Activated T-helper 2 cell treated with anti-CD3 and anti-CD28 coated beads, Interferon-gamma antibody, Interleukin-2, Interleukin-4, amounts not matched to agents 10 μg/mL and 5 μg/mL and 100 μg/mL, durations not matched to agents 14 hours and 24 hours and 36 hours (primary cell): ENCODE data around the gene PAMR1. TPM values are rescaled to one million over a fixed set of nuclear protein-coding genes. Genes with fewer than 3 reads are reported as not detected.

Experiments used
- DNase-seq: peaks from one replicate; pipeline ENCODE4 v3.0.0; 2021; ENCODE audit warnings: low spot score
- H3K27ac Mint-ChIP-seq: one replicate; pipeline ENCODE4 v1.8.0; 2021; ENCODE audit warnings: mixed read lengths
- H3K27me3 Mint-ChIP-seq: one replicate; pipeline ENCODE4 v1.8.0; 2021; ENCODE audit warnings: low read depth, mixed read lengths
- H3K36me3 Mint-ChIP-seq: one replicate; pipeline ENCODE4 v1.8.0; 2021; ENCODE audit warnings: low read depth, mixed read lengths
- H3K4me1 Mint-ChIP-seq: one replicate; pipeline ENCODE4 v1.8.0; 2021; ENCODE audit warnings: low read depth, mixed read lengths
- H3K4me3 Mint-ChIP-seq: one replicate; pipeline ENCODE4 v1.8.0; 2021; ENCODE audit warnings: low read depth, mild to moderate bottlenecking, moderate library complexity, mixed read lengths
- H3K9me3 Mint-ChIP-seq: one replicate; pipeline ENCODE4 v1.8.0; 2021; ENCODE audit warnings: mixed read lengths
- intact Hi-C: fragments of 100-400 bp; cut with micrococcal nuclease; formaldehyde crosslinking; loops from one replicate; pipeline ENCODE4 v1.15.1; 2023
- total RNA-seq: library from RNA; stranded (reverse); gene quantifications from 2 replicates; pipeline ENCODE4 v1.2.3, GENCODE V29; 2022

Gene PAMR1, protein sequence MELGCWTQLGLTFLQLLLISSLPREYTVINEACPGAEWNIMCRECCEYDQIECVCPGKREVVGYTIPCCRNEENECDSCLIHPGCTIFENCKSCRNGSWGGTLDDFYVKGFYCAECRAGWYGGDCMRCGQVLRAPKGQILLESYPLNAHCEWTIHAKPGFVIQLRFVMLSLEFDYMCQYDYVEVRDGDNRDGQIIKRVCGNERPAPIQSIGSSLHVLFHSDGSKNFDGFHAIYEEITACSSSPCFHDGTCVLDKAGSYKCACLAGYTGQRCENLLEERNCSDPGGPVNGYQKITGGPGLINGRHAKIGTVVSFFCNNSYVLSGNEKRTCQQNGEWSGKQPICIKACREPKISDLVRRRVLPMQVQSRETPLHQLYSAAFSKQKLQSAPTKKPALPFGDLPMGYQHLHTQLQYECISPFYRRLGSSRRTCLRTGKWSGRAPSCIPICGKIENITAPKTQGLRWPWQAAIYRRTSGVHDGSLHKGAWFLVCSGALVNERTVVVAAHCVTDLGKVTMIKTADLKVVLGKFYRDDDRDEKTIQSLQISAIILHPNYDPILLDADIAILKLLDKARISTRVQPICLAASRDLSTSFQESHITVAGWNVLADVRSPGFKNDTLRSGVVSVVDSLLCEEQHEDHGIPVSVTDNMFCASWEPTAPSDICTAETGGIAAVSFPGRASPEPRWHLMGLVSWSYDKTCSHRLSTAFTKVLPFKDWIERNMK
- total RNA-seq = not detected in 2 replicates

- H3K9me3 Mint-ChIP-seq = no peaks in the 10 kb centered on the region
- intact Hi-C loops = no loop called here
- H3K4me1 Mint-ChIP-seq = no peaks in the 10 kb centered on the region
- H3K27me3 Mint-ChIP-seq = peaks cover 60% of the 10 kb centered on the region
- no peak within 1 kb of the TSS for H3K4me3 Mint-ChIP-seq
- H3K27ac Mint-ChIP-seq = no peak within 1 kb of the TSS
- DNase-seq = no peak
- H3K36me3 Mint-ChIP-seq = no peaks in the 10 kb centered on the region
Observed at GRCh38 chr11:35525501-35526175, at the start of gene PAMR1. Gene PAMR1, minus strand, starts transcription at chr11:35525616. Its CDS starts 31 bp downstream, at chr11:35525585.

DNA sequence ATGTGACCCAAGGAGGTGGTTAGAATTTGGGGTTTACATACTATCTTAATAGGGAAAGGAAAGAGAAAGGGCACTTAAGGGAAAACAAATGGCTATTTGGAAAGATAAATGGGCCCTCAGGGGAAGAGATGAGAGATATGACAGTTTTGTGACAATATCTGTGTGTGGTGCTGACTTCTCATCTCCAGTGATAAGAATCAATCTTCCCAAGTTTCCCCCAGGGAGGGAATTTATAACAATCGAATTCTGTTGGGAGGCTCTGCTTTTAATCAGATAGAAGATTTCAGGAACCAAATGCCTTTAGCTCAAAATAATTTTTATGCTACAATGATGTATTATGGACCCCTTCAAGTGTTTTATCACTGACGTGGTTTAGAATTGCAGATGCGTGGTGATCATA lies 46.3 kb upstream of the PAMR1 start:
- no peaks in the 10 kb centered on the region for H3K9me3 Mint-ChIP-seq
- no peak for DNase-seq
- H3K27me3 Mint-ChIP-seq = peaks cover 8% of the 10 kb centered on the region
- no peaks in the 10 kb centered on the region for H3K4me1 Mint-ChIP-seq
- intact Hi-C loops = no loop called here
- no peak overlapping the region for H3K27ac Mint-ChIP-seq
- no peak overlapping the region for H3K4me3 Mint-ChIP-seq
- H3K36me3 Mint-ChIP-seq = no peaks in the 10 kb centered on the region

DNA sequence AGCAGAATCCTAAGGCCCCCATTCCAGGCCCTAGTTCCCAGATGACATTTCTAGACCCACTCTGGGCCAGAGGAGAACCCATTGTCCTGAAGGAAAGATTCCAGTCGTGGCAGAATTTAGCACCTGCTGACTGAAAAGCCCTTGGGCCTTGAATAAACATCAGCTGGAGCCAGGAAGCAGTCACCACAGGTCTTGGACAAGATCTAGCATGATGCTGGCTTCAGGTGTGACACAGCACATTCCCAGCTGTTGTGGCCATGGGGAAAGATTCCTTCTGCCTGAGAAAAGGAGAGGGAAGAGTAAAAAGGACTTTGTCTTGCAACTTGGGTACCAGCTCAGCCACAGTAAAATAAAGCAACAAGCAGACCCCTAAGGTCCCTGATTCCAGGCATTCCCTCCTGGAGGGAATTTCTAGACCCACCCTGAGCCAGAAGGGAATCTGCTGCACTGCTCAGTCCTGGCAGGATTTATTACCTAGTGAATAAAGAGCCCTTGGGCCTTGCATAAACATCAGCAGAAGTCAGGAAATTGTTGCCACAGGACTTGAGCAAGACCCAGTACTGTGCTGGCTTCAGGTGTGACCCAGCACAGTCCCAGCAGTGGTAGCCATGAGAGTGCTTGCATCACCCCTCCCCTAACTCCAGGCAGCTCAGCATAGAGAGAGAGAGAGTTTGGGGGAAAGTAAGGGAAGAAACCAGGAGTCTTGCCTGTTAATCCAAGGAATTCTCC lies 42.5 kb upstream of the PAMR1 start:
- no peaks in the 10 kb centered on the region for H3K9me3 Mint-ChIP-seq
- no peaks in the 10 kb centered on the region for H3K36me3 Mint-ChIP-seq
- no peak for DNase-seq
- no peak overlapping the region for H3K4me3 Mint-ChIP-seq
- H3K4me1 Mint-ChIP-seq = no peaks in the 10 kb centered on the region
- H3K27ac Mint-ChIP-seq = no peak overlapping the region
- peaks cover 13% of the 10 kb centered on the region for H3K27me3 Mint-ChIP-seq
- intact Hi-C loops = no loop called here

GRCh38 chr11:35566885-35567284 lies 41.5 kb upstream of the PAMR1 start:
- DNase-seq = no peak
- H3K4me3 Mint-ChIP-seq = no peak overlapping the region
- H3K36me3 Mint-ChIP-seq = no peaks in the 10 kb centered on the region
- intact Hi-C loops = no loop called here
- H3K27ac Mint-ChIP-seq = no peak overlapping the region
- no peaks in the 10 kb centered on the region for H3K9me3 Mint-ChIP-seq
- H3K27me3 Mint-ChIP-seq = peaks cover 13% of the 10 kb centered on the region
- H3K4me1 Mint-ChIP-seq = no peaks in the 10 kb centered on the region

- Mint-ChIP-seq H3K27me3 (peaks cover 13% of the 10 kb centered on the region), H3K4me3 (no peak overlapping the region), H3K4me1 (no peaks in the 10 kb centered on the region), H3K9me3 (no peaks in the 10 kb centered on the region), H3K27ac (no peak overlapping the region), H3K36me3 (no peaks in the 10 kb centered on the region)
- intact Hi-C loops = no loop called here
- no peak for DNase-seq
Observed at GRCh38 chr11:35566181-35566580, 40.8 kb upstream of the PAMR1 start.

- no peaks in the 10 kb centered on the region for H3K4me1 Mint-ChIP-seq
- no peak overlapping the region for H3K4me3 Mint-ChIP-seq
- H3K27me3 Mint-ChIP-seq = peaks cover 16% of the 10 kb centered on the region
- DNase-seq = no peak
- H3K36me3 Mint-ChIP-seq = no peaks in the 10 kb centered on the region
- no peak overlapping the region for H3K27ac Mint-ChIP-seq
- intact Hi-C loops = no loop called here
- H3K9me3 Mint-ChIP-seq = no peaks in the 10 kb centered on the region
Observed at GRCh38 chr11:35564245-35564595, 38.8 kb upstream of the PAMR1 start.

- intact Hi-C loops = no loop called here
- Mint-ChIP-seq H3K9me3 (no peaks in the 10 kb centered on the region), H3K4me1 (no peaks in the 10 kb centered on the region), H3K4me3 (no peak overlapping the region), H3K27me3 (peaks cover 16% of the 10 kb centered on the region), H3K36me3 (no peaks in the 10 kb centered on the region), H3K27ac (no peak overlapping the region)
- no peak for DNase-seq
Observed at GRCh38 chr11:35563484-35564244, 38.2 kb upstream of the PAMR1 start.

GRCh38 chr11:35559949-35560348 lies 34.5 kb upstream of the PAMR1 start:
- Mint-ChIP-seq H3K4me1 (no peaks in the 10 kb centered on the region), H3K27ac (no peak overlapping the region), H3K9me3 (no peaks in the 10 kb centered on the region), H3K36me3 (no peaks in the 10 kb centered on the region), H3K27me3 (peaks cover 10% of the 10 kb centered on the region), H3K4me3 (no peak overlapping the region)
- no peak for DNase-seq
- intact Hi-C loops = no loop called here

DNA sequence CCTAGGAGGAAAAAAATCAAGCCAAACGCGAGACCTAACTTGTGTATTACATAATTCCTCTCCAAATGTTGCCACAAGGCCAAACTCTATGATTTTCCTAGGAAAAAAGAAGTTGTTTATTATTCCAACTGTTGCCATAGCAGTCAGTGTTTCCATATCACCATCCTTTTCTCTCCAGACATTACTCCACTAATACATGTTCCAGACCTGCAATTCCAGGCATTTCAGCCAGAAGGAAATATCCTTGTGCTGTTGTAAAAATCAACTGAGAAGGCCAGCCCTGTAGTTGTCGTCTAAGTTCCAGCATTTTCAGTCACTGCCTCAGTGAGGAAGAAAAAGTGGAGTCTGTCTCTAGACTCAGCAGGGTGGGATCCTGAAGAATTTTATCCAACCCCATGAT lies 33.1 kb upstream of the PAMR1 start:
- DNase-seq = no peak
- intact Hi-C loops = no loop called here
- H3K4me3 Mint-ChIP-seq = no peak overlapping the region
- no peak overlapping the region for H3K27ac Mint-ChIP-seq
- H3K36me3 Mint-ChIP-seq = no peaks in the 10 kb centered on the region
- H3K27me3 Mint-ChIP-seq = peaks cover 12% of the 10 kb centered on the region
- H3K4me1 Mint-ChIP-seq = no peaks in the 10 kb centered on the region
- H3K9me3 Mint-ChIP-seq = no peaks in the 10 kb centered on the region

- intact Hi-C loops = no loop called here
- no peak for DNase-seq
- Mint-ChIP-seq H3K4me3 (no peak overlapping the region), H3K4me1 (no peaks in the 10 kb centered on the region), H3K9me3 (no peaks in the 10 kb centered on the region), H3K27me3 (peaks cover 10% of the 10 kb centered on the region), H3K36me3 (no peaks in the 10 kb centered on the region), H3K27ac (no peak overlapping the region)
Observed at GRCh38 chr11:35555488-35555887, 30.1 kb upstream of the PAMR1 start.

GRCh38 chr11:35554491-35555437 lies 29.3 kb upstream of the PAMR1 start:
- H3K27me3 Mint-ChIP-seq = peaks cover 7% of the 10 kb centered on the region
- DNase-seq = no peak
- H3K36me3 Mint-ChIP-seq = no peaks in the 10 kb centered on the region
- intact Hi-C loops = no loop called here
- H3K4me1 Mint-ChIP-seq = no peaks in the 10 kb centered on the region
- H3K9me3 Mint-ChIP-seq = no peaks in the 10 kb centered on the region
- no peak overlapping the region for H3K27ac Mint-ChIP-seq
- no peak overlapping the region for H3K4me3 Mint-ChIP-seq
